Hippocampal formation (tissue), 2 donors: ENCODE results near the gene DIP2C.
"Not testable (repeated sequence)": the region's sequence is repeated elsewhere in the genome, so short reads cannot be mapped to it uniquely, and the experiment has no call there.

Experiments
- DNase-seq, 2 donors: peaks; one replicate each; lab custom pipeline; 2025; lab: John Stamatoyannopoulos, UW

Gene DIP2C

GRCh38 chr10:689452-690371 is at the start of gene DIP2C:
DIP2C (minus strand) TSS chr10:689668; CDS start chr10:689578, 90 bp downstream.
- DNase-seq, result peak in 1 of 2 donors; percentile 68

- no peak for DNase-seq
These were observed 45.0 kb upstream of the DIP2C start for GRCh38 chr10:734481-734880.

- DNase-seq, result no peak
These were observed 43.6 kb upstream of the DIP2C start for GRCh38 chr10:733086-733485.

GRCh38 chr10:729213-729612 is 39.7 kb upstream of the DIP2C start:
- DNase-seq, result no peak

GRCh38 chr10:728603-729002 is 39.1 kb upstream of the DIP2C start:
- no peak for DNase-seq

- no peak for DNase-seq
These were observed 37.8 kb upstream of the DIP2C start for GRCh38 chr10:727162-727790.

- DNase-seq, result no peak
These were observed 36.3 kb upstream of the DIP2C start for GRCh38 chr10:725786-726185.

- DNase-seq, result no peak
These were observed 35.8 kb upstream of the DIP2C start for GRCh38 chr10:725302-725701.

GRCh38 chr10:723973-724372 is 34.5 kb upstream of the DIP2C start:
- no peak for DNase-seq

GRCh38 chr10:722281-723060 is 33.0 kb upstream of the DIP2C start:
- DNase-seq, result no peak

GRCh38 chr10:718143-718700 is 28.8 kb upstream of the DIP2C start:
- no peak for DNase-seq

GRCh38 chr10:717458-717857 is 28.0 kb upstream of the DIP2C start:
- DNase-seq, result no peak

GRCh38 chr10:716821-717220 is 27.4 kb upstream of the DIP2C start:
- DNase-seq, result no peak

- DNase-seq, result no peak
These were observed 24.7 kb upstream of the DIP2C start for GRCh38 chr10:714214-714613.

GRCh38 chr10:712575-712974 is 23.1 kb upstream of the DIP2C start:
- no peak for DNase-seq

GRCh38 chr10:712089-712488 is 22.6 kb upstream of the DIP2C start:
- no peak for DNase-seq

- no peak for DNase-seq
These were observed 18.4 kb upstream of the DIP2C start for GRCh38 chr10:707861-708260.

GRCh38 chr10:707456-707855 is 18.0 kb upstream of the DIP2C start:
- DNase-seq, result no peak

GRCh38 chr10:703118-703517 is 13.7 kb upstream of the DIP2C start:
- no peak for DNase-seq

GRCh38 chr10:700183-700582 is 10.7 kb upstream of the DIP2C start:
- not testable (repeated sequence) for DNase-seq

- DNase-seq, result no peak
These were observed 7.8 kb upstream of the DIP2C start for GRCh38 chr10:697097-697875.
